ENCODE measurements around the gene CPNE4. TPM values are rescaled to one million over a fixed set of nuclear protein-coding genes. Genes with fewer than 3 reads are reported as not detected.
A peak's percentile ranks its signal among the peaks of the same experiment; 100 is the strongest.

CPNE4 gene
- total RNA-seq, 1 donor from 2014 or later: 0.24 TPM

DNA sequence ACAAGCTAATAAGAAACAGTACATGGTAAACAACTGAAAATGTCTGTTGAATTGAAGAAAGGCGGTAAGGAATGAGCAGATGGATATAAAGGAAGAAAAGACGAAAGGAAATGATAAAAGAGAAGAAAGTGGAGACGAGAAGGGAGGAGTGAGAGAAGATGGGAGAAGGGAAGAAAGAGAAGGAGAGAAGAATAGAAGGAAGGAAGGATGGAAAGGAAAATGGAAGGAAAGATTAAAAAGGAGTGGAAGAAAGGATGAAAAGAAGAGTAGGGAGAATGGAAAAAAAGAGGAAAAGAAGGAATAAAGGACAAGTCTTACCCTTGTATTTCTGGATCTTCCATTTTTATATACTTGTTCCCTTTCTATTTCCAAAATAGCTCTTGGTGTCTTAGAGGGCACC, 17.7 kb downstream of the CPNE4 start:
- DNase-seq (ENCODE audit: low read depth): no peak

DNA sequence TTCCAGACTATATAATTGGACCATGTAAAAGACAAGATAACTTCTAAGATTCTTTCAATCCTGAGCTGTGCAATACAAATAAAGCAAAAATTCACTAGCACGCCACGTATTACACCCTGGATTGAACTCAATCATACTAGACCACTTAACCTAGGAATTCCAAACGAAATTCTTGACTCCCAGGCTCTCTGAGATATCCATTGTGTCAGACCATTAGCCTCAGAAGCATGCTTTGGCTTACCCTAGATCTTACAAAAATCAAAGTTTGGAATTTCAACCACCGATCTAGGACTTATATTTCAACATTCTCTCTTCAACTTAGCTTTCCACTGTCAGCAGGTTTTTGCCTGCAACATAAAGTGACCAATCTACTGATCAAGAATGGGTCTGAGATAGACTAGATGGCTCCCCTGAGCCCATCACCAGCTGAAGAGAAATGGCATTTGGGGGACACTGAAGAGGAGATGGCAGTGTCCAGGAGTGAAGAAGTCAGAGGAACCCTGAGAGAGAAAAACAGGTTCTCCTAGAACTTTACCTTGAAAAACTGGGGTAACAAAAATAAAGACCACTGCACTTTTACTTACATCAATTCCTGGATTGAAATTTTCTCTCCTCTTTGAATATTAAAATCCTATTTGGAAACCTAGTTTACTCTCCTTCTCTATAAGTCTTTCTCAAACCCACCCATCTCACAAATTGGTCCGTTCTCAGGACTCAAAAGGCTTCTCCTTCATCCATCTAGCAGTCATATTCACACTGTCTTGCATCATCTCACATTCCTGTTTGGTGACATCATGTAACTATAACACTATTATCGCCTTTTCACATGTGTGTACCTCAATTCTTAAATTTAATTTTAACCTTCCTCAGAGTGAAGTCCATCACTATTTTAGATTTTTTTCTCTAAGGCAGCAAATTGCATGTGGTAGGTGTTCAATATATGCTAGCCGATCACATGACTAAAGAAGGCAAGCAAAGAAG, 18.5 kb downstream of the CPNE4 start:
- no peak for DNase-seq (ENCODE audit: low read depth)

DNA sequence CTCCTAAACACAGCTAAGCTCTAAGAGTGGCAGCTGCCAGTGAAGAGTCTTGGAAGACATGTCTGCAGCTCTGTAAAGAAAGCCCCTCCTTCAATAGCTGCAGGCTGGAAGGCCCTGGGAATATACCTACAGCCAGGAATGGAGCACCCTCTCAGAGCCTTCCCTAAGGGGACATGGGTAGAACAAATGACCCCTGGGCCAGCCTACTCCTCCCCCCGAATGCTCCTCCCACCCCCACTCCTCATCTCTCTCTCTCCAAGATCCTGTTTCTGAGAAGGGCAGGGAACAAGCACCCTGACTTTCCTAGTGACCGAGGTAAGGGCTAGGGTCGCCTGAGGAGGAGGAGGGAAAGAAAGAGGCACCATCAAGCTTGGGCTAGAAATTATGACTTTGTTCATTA, 20.7 kb downstream of the CPNE4 start:
- no peak for DNase-seq (ENCODE audit: low read depth)

DNA sequence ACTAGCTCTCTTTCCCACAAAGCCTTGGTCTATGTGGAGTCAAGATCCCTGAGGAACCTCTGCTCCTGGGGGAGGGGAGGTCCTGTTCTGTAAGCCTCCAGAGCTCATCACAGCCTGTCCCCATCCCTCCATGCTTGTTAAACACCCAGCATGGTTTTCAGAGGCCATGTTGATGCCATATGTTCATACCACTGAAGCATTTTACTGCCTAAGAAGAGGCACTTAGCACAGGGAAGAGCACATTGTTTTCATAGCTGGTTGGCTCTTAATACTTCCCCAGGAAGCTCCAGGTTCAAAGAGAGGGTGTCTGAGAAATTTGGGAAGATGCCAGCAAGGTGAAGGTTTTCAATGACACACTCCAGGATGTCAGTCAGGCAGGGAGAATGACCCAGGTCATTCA, 25.6 kb downstream of the CPNE4 start:
- no peak for DNase-seq (ENCODE audit: low read depth)

DNA sequence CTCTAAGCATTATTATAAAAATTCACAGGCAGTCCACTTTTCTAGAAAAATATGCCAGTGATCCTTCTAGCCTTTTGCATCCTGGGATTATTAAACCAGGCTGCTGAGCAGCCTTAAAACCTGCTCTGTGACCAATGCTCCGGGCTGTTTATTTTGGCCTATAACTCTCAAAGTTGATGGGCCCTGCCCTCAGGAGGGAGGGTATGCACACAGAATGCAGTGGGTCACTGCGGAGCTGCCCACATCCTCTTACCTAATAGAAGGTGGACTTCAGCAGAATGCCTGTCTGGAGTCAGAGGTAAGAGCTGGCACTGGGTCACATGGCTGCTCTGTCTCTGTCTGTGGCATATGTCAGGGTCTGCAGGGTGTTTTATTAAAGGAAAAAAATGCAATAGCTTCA, 26.0 kb downstream of the CPNE4 start:
- no peak for DNase-seq (ENCODE audit: low read depth)

DNA sequence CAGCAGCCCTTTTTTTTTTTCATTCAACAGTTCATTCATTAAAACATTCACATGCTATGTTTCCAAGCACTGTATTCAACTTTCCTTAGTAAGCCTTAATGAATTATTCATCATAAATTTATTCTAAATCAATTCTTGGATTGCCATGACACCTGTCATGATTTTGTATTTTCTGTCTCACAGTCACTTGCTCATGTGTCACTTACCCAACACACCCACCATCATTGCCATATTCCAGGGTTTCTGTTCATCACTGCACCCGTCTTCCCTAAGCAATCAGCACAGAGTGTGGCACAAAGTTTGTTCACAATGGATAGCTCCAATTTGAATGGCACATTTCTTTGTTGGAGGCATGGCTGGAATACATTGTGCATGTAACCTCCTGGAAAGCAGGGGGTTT, 27.2 kb downstream of the CPNE4 start:
- no peak for DNase-seq (ENCODE audit: low read depth)

DNA sequence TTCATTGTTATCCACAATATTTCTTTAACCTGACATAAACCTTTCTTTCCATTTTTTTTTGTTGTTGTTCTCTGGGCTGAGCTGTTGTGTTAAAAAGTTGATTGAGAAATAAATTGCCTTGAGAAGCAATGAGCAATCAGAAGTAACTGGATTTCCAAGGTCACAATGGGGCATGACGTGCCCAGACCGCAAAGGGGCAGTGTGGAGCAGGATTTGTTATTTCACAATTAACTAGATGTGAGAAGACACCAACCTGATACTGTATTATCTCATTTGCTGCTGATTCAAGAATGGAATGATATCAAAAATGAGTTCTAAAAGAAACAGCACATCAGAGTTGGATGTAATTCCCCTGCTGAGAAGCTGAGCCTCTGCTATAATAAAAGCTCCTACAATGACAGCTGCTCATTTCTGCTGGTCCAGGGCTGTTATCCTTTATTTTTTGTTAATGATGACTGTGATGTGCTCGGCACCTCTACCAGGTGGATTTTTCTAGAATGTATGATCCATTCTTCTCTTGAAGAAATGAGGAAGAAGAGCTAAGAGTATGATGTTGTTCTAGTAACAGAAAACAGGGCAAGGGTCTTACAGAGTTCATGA, 28.1 kb downstream of the CPNE4 start:
- peak; percentile 50 for DNase-seq (ENCODE audit: low read depth)

DNA sequence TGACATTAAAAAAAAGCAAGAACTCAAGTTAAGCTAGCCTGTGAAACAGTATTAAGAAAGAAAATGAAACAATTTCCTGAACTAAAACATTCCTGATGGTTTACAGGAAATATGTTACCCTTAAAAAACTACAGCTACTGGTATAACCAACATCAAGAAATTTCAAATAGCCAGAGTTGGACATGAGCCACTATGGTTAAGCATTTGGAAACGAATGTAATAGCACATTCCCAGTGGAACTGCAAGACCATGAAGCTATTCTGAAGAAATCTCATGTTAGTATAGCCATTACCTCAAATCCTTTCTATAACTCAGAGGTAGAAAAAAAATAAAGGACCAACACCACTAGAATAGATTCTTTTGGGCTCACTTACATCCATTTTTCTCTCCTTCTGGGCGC, 30.2 kb downstream of the CPNE4 start:
- DNase-seq (ENCODE audit: low read depth): peak; percentile 27

DNA sequence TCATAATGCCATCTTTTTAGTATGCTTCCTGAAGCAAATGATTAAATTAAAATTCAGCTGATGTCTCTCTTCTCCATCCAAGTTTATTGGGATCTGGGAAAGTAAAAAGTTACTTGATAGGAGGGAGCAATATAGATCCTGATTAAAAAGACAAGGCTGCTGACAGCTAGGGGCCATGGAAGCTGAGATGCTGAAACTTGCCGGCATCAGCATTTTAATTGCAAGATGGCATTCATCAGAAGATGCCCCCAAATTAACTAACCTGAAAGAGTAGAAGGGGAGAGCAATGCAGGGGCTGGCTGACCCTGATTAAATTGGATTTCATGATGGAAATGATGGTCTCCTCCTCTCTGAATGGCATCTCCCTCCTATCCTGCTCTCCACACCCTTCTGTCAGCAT, 31.1 kb downstream of the CPNE4 start:
- DNase-seq (ENCODE audit: low read depth): no peak

DNA sequence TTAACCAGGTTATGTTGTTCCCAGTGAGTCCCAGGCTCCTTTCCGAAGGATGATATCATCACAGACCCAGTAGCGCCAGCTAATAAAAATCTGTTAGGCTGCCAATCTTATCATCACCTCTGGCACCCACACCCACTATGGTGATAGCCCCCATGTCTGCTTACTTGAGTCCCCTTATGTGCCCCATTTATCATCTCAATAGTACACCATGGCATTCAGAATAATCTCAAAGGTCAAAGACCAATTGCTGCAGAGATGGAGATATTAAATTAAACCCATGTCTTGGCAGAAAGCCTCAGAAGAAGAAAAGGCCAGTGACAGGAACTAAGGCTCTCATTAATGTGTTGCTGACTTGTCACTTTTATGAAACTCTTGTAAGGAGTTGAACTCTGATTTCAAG, 32.8 kb downstream of the CPNE4 start:
- DNase-seq (ENCODE audit: low read depth): no peak

DNA sequence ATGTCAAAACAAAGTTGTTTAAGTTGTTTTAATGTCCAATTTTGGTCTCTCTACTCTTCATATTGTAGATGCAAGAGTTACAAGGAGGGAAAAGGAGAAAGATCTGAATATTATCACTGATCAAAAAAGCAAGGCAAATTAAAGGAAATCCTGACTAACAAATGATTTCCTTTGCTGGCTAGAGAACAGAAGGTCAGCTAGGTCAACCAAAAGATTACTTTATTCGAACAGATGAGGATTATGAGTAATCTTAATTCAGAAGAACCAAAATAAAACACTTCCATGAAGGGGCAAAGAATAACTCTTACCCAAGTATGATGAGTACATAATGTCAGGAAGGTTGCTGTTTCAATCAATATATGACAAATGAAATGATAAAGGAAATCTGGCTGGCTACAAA, 33.8 kb downstream of the CPNE4 start:
- DNase-seq (ENCODE audit: low read depth): no peak

DNA sequence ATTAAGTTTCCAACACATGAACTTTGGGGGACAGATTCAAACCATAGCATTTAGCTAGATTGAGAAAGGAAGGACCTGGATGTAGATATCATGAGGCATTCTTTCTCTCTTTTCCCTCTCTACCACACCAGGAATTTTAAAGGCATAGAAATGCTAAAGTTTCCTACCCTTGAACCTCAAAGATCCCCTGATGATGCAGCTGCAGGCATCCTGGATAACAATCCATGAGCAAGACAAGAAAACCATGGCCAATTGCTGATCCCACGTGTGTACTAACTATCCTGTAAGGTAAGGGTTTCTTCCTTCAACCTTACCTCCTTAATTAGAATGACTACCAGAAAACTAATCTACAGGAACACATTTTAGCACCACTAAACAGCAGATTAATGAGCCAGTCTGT, 36.8 kb downstream of the CPNE4 start:
- DNase-seq (ENCODE audit: low read depth): no peak

DNA sequence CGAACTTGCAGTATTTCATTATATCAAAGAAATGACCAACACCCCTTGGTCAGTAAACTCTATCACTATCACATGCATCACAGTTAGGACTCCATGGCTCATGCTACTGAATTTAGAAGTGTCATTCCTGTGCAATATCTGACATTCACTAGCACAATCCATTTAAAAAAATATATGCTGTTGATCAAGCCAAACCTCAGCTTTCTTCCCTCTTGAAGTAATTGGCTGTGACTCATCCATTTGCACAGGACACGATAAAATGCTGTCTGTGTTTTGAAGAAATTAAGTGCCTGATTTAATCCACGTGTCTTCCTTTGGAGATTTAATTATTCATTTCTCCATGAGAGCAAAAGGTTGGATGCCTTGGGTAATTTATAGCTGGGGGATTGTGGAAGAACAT, 38.9 kb downstream of the CPNE4 start:
- no peak for DNase-seq (ENCODE audit: low read depth)

DNA sequence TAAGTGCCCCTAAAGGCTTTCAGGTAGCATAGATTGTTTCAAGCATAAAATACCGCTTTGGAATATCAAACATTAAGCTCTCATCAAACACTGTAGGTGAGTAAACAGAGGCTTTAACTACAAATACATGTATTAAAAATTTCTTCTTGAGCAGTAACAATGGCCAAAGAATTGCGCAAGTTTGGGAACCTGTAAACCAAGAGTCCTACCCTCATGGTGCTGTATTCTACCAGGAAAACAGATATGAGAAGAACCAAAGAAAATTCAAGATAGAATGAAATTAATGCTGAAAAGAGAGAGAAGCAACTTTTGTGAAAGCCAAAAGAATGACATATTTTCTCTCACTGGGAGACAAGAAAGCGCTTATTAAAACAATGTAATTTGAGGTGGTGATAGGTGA, 45.5 kb downstream of the CPNE4 start:
- no peak for DNase-seq (ENCODE audit: low read depth)

DNA sequence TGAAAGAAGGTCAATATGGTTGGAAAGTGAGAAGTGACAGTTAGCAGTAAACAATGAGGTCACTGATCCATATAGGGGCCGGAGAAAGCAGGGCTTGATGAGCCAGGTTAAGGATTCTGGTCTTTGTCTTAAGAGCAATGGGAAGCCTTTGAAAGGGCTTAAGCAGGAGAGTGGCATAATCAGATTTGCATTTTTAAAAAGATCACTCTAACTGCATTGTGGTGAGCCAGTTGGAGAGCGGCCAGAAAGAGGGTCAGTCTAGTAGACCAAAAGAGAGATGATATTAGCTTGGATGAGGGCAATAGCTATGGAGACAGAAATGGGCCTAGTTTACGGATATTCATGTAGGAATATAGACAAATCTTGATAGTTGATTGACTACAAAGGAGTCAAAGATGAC, 46.6 kb downstream of the CPNE4 start:
- no peak for DNase-seq (ENCODE audit: low read depth)

DNA sequence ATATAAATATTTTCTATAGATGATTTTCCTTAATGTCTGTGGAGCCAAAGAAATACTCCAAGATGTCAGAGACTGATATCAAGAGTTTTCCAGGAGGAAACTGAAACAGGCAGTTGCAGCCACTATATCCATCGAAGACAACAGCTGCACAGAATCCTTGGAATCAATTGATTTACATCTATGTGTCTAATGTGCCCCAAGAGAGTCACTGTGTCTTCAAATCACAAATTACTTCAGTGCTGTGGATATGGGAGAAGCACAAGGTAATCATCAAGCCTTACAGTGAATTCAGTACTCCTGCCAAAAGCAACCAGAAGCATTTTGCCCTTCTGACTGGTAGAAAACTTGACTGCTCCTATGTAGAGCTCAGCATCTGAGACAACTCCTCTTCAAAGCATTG, 51.1 kb downstream of the CPNE4 start:
- DNase-seq (ENCODE audit: low read depth): no peak

DNA sequence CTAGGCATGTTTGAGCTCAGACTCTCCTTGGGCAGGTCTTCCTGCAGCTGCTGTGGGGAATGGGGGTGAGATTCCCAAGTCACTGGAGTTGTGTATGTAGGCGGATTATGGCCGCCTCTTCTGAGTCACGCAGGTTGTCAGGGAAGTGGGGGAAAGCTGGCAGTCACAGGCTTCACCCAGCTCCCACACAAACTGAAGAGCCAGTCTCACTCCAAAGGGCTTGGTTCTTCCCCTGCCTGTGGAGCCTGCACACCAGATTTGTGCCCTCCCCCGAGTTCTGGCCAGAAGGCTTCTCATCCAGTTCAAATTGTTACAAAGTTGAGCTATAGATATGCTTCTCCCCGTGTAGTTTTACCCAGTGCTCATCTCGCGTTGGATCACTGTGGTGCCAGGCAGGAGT, 53.5 kb downstream of the CPNE4 start:
- no peak for DNase-seq (ENCODE audit: low read depth)

DNA sequence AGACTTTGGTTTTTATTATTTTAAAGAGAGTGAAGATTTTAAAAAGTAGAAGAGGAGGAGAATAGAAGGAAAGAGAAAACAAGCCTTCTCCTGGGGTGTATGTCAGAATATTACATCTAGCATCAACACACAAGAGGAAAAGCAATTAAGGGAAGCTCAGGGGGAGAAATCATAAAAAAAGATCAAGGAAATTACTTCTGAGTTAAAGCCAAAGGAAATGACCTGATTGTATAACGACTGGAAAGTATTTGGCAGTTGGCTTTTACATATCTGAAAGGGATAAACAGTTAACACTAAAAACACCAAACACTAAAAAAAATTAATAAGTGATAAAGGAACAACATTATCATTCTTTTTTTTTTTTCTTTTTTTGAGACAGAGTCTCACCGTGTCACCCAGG, 58.4 kb downstream of the CPNE4 start:
- DNase-seq (ENCODE audit: low read depth): no peak

DNA sequence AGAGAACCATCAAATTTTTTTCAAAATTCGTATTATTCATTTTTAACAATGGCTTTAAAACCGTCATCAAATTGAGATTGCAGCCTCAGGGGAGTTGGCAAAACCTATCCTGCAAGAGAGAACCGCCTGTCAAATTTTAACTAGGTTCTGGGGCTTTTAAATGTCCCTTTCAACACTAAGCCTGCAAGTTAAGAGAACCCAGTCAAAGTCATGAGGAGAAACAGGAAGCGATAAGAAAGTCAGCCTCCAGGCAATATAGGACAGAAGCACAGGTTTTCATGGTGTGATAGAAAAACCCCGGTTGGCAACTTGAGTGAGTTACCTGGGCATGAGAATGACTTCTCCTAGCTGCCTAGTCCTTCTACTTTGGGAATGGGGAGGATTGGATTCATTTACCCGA, 59.8 kb downstream of the CPNE4 start:
- DNase-seq (ENCODE audit: low read depth): no peak

DNA sequence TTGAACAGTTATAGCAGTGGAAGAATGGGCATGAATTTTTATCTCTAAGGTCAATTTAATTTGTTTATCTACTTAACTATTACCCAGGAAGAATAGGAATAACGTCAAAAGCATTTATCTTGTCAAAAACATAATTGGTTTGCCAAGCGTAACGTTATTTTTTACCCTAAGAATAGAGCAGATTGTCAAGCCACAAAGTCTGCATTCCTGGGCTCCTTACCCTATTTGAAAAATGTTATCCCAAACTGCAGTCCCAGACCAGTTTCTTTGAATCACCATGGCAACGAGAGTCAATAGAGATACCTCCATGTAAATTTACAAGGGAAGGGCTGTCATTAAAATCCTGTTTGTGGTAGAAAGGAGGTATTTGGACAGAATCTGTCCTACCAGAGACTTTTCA, 61.1 kb downstream of the CPNE4 start:
- DNase-seq (ENCODE audit: low read depth): no peak

DNA sequence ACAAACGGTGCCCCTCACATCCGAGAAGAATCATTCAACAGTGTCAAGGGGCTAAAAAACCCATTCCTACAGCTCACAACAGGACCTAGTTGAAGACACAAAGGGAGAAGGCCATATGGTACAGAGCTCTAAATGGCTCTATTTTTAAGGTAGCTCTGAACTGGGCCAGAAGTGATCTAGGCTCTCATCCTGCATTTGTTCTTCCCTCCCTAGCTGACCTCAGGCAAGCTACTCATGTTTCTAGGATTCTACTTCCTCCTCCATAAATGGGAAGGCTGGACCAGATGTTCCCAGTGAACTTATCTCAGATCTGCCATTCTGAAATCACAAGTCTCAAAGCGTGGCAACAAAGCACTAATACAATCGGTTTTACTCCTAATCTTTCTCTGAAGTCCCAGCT, 62.3 kb downstream of the CPNE4 start:
- peak; percentile 24 for DNase-seq (ENCODE audit: low read depth)

DNA sequence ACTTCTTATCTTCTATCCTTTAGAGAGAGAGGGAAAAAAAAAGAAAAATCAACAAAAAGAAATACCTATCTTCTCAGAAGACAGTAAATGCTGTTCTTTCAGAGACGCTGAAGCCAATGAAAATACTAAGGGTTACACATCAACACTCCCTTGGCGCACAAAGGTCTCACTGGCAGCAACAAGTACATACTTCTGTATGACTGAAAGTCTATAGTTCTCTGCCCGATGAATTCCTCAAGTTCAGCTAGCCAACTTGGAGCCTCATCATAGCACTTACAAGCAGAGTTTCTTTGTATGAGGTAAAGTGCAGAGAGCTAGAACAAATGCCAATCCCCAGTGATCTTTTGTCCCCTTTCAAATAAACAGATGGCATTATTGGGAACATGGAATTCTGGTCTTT, 62.7 kb downstream of the CPNE4 start:
- no peak for DNase-seq (ENCODE audit: low read depth)

DNA sequence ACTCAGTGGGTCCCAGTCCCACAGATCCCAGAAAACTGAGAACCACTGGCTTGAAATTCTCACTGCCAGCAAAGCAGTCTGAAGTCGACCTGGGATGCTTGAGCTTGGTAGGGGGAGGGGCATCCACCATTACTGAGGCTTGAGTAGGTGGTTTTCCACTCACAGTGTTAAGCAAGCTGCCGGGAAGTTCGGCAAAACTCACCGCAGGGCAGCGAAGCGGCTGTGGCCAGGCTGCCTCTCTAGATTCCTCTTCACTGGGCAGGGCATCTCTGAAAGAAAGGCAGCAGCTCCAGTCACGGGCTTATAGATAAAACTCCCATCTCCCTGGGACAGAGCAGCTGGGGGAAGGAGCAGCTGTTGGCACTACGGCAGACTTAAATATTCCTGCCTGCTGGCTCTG, 71.4 kb downstream of the CPNE4 start:
- peak; percentile 54 for DNase-seq (ENCODE audit: low read depth)

Data from myocyte (in vitro differentiated cells).